RWPE2 (cell line): ENCODE measurements around the gene ASB10.

Source experiments
- ATAC-seq: fragments of 200-7000 bp; cut with Tn5 transposase; 3 replicates; pipeline ENCODE4 v1.9.1; 2021; ENCODE audit warnings: low read depth
- DNase-seq: peaks from one replicate; pipeline ENCODE4 v3.0.0-alpha.2; 2020; ENCODE audit warnings: low spot score
- H3K27ac ChIP-seq: fragments of 450-650 bp; 2 replicates; pipeline ENCODE4 v1.5.1; 2017; ENCODE audit warnings: mild to moderate bottlenecking; ENCODE audit not compliant: poor library complexity, severe bottlenecking
- H3K27me3 ChIP-seq: fragments of 250-450 bp; sonication (Bioruptor Pico); 2 replicates; pipeline ENCODE4 v1.5.1; 2021; ENCODE audit warnings: mild to moderate bottlenecking, moderate library complexity; ENCODE audit not compliant: insufficient read depth, poor library complexity, severe bottlenecking
- H3K36me3 ChIP-seq: fragments of 250-450 bp; sonication (Bioruptor Pico); 2 replicates; pipeline ENCODE4 v1.5.1; 2020; ENCODE audit warnings: low read depth, mild to moderate bottlenecking, moderate library complexity
- H3K4me1 ChIP-seq: fragments of 250-450 bp; sonication (Bioruptor Pico); 2 replicates; pipeline ENCODE4 v1.5.1; 2021; ENCODE audit warnings: mild to moderate bottlenecking, moderate library complexity; ENCODE audit not compliant: insufficient read depth, poor library complexity, severe bottlenecking
- H3K4me3 ChIP-seq: fragments of 250-450 bp; sonication (Bioruptor Pico); 2 replicates; pipeline ENCODE4 v1.5.1; 2021; ENCODE audit warnings: mild to moderate bottlenecking, moderate library complexity; ENCODE audit not compliant: severe bottlenecking
- H3K9me3 ChIP-seq: fragments of 250-450 bp; sonication (Bioruptor Pico); 2 replicates; pipeline ENCODE4 v1.5.1; 2021; ENCODE audit warnings: mild to moderate bottlenecking, moderate library complexity; ENCODE audit not compliant: severe bottlenecking
- TF ChIP-seq, protein P1 (sequence below): fragments of 450-650 bp; IDR thresholded peaks from one replicate; pipeline ENCODE4 v1.5.1; 2017; ENCODE audit warnings: mild to moderate bottlenecking, moderate library complexity; ENCODE audit not compliant: poor library complexity, severe bottlenecking

Gene ASB10

DNA sequence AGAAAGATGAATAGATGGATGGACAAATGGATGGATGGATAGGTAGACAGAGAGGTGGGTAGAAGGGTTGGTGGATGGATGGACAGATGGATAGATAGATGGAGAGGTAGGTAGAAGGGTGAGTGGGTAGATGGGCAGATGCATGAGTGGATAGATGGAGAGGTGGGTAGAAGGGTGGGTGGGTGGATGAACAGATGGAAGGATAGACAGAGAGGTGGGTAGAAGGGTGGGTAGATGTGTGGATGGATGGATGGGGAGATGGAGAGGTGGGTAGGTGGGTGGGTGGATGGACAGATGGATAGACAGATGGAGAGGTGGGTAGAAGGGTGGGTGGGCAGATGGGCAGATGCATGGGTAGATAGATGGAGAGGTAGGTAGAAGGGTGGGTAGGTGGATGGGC lies 10.9 kb upstream of the ASB10 start:
- Histone ChIP-seq H3K9me3 (no peaks in the 10 kb centered on the region), H3K27ac (no peak overlapping the region), H3K36me3 (no peaks in the 10 kb centered on the region), H3K4me3 (no peak overlapping the region), H3K27me3 (peaks cover 26% of the 10 kb centered on the region), H3K4me1 (no peaks in the 10 kb centered on the region)
- DNase-seq (no peak), ATAC-seq (no peak)
- TF ChIP-seq, protein P1, sequence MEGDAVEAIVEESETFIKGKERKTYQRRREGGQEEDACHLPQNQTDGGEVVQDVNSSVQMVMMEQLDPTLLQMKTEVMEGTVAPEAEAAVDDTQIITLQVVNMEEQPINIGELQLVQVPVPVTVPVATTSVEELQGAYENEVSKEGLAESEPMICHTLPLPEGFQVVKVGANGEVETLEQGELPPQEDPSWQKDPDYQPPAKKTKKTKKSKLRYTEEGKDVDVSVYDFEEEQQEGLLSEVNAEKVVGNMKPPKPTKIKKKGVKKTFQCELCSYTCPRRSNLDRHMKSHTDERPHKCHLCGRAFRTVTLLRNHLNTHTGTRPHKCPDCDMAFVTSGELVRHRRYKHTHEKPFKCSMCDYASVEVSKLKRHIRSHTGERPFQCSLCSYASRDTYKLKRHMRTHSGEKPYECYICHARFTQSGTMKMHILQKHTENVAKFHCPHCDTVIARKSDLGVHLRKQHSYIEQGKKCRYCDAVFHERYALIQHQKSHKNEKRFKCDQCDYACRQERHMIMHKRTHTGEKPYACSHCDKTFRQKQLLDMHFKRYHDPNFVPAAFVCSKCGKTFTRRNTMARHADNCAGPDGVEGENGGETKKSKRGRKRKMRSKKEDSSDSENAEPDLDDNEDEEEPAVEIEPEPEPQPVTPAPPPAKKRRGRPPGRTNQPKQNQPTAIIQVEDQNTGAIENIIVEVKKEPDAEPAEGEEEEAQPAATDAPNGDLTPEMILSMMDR: no peak

DNA sequence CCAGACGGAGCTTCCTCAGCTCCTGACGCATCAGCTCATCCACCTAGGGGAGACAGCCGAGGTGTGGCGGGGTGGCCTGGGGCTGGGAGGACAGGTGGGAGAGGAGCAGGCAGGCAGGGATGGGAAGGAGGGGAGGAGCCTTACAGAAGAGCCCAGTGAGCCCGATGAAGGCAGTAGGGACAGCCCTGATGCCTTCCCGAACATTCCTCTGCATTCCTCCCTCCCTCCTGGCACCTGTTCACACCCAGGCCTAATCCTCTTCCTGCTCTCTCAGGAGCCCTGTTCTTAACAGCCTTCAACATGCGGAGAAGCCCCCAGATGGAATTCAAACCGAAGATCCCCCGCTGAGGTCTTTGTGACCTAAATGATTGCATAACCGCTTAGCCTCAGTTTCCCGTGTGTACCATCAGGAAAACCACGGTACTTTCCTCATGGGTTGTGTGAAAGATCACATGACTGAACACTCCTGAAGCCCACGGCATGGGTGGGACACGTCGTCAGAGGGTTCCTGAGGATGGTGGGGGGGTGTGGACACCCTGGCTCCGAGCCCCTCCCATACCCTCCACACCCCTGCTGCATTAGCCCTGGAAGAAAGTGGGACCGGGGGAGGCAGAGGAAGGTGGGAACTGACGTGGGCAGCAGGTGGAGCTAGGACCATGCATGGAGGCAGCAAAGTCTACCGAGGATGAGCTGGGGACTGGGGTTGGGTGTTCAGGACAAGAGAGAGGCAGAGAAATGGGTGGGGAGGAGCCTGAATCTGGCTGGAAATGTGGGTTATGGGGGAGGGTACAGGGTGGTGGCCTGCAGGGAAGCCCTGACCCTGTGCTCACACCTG lies 8.8 kb upstream of the ASB10 start:
- H3K4me1 ChIP-seq: no peaks in the 10 kb centered on the region
- no peak for ATAC-seq
- H3K4me3 ChIP-seq: no peak overlapping the region
- DNase-seq: no peak
- H3K27me3 ChIP-seq: peaks cover 17% of the 10 kb centered on the region
- TF ChIP-seq, protein P1: no peak
- H3K27ac ChIP-seq: no peak overlapping the region
- H3K9me3 ChIP-seq: no peaks in the 10 kb centered on the region
- no peaks in the 10 kb centered on the region for H3K36me3 ChIP-seq

DNA sequence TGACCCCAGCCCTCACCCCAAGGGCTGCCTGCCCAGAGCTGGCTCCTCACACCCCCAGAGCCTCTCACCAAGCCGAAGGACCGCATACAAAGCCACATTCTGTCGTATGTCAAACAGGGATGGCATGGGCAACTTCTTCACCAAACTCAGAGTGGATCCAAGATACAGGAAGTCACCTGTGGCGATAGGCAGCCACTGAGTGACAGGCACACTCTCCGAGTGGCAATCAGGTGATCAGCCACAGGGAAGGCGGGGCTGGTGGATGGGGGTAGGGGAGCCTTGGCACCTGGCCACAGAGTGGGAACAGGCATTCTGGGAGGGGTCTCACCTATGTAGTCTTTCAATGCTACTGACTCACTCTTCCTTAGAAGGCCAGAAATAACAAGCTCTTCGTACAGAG lies 7.1 kb upstream of the ASB10 start:
- no peak overlapping the region for H3K4me3 ChIP-seq
- no peak overlapping the region for H3K27ac ChIP-seq
- H3K9me3 ChIP-seq: no peaks in the 10 kb centered on the region
- no peaks in the 10 kb centered on the region for H3K36me3 ChIP-seq
- TF ChIP-seq, protein P1: no peak
- H3K4me1 ChIP-seq: no peaks in the 10 kb centered on the region
- H3K27me3 ChIP-seq: peaks cover 24% of the 10 kb centered on the region
- DNase-seq (no peak), ATAC-seq (no peak)

DNA sequence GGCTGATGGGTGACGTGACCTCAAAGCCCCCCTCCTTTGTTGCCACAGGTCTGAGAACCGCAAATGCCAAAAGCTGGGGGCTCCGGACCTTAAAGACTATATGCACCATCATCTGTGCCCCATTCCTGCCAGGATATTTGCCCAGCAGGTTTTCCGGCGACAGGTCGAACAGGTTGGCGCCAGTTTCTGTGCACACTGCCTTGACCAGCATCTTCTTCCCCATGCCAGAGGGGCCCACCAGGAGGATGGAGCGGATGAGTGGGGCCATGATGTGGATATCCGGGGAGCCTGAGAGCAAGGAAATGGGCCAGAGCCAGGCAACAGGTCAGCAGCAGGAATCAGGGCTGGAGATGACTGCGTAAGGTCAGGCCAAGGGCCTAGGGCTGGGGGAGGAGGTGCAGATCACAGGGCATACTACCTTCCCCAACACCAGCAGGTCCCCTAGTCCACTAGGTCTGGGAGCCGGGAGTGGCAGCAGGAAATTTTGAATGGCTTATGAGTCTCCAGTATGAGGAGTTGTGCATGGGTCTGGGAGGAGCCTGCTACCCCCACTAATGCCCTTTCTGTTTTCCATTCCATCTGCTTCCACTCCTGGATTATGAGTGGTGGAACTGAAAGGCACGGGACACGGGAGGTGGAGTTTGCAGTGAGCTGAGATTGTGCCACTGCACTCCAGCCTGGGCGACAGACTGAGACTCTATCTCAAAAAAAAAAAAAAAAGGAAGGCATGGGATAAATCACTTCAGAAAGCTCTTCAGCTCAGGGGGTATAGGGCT lies 6.3 kb upstream of the ASB10 start:
- TF ChIP-seq, protein P1: no peak
- Histone ChIP-seq H3K4me3 (no peak overlapping the region), H3K27ac (no peak overlapping the region), H3K36me3 (no peaks in the 10 kb centered on the region), H3K9me3 (no peaks in the 10 kb centered on the region), H3K4me1 (no peaks in the 10 kb centered on the region), H3K27me3 (peaks cover 29% of the 10 kb centered on the region)
- no peak for ATAC-seq
- no peak for DNase-seq
